ENCODE results near the gene VWA5B1.
A peak's percentile ranks its signal among the peaks of the same experiment; 100 is the strongest.
"Not testable (repeated sequence)": the region's sequence is repeated elsewhere in the genome, so short reads cannot be mapped to it uniquely, and the experiment has no call there.

VWA5B1 gene

GRCh38 chr1:20290624-20291597, at the start of gene VWA5B1:
Gene VWA5B1 (plus strand): TSS chr1:20290875. CDS start chr1:20310602, 19,727 bp downstream.
- DNase-seq, result peak; percentile 61

- no peak for DNase-seq
Measured at GRCh38 chr1:20242890-20243479, 47.7 kb upstream of the VWA5B1 start.

- DNase-seq, result no peak
Measured at GRCh38 chr1:20248971-20249612, 41.6 kb upstream of the VWA5B1 start.

GRCh38 chr1:20250340-20250989, 40.2 kb upstream of the VWA5B1 start:
- peak; percentile 95 for DNase-seq

- DNase-seq, result no peak
Measured at GRCh38 chr1:20252587-20252986, 38.1 kb upstream of the VWA5B1 start.

- no peak for DNase-seq
Measured at GRCh38 chr1:20255666-20256065, 35.0 kb upstream of the VWA5B1 start.

GRCh38 chr1:20259646-20260045, 31.0 kb upstream of the VWA5B1 start:
- DNase-seq, result no peak

GRCh38 chr1:20261095-20261494, 29.6 kb upstream of the VWA5B1 start:
- DNase-seq, result no peak

- DNase-seq, result no peak
Measured at GRCh38 chr1:20262810-20263534, 27.7 kb upstream of the VWA5B1 start.

- DNase-seq, result no peak
Measured at GRCh38 chr1:20265250-20265649, 25.4 kb upstream of the VWA5B1 start.

GRCh38 chr1:20266141-20266540, 24.5 kb upstream of the VWA5B1 start:
- no peak for DNase-seq

- no peak for DNase-seq
Measured at GRCh38 chr1:20266642-20267041, 24.0 kb upstream of the VWA5B1 start.

- no peak for DNase-seq
Measured at GRCh38 chr1:20271498-20272400, 18.9 kb upstream of the VWA5B1 start.

- not testable (repeated sequence) for DNase-seq
Measured at GRCh38 chr1:20273716-20274115, 17.0 kb upstream of the VWA5B1 start.

- no peak for DNase-seq
Measured at GRCh38 chr1:20275319-20275925, 15.3 kb upstream of the VWA5B1 start.

- DNase-seq, result no peak
Measured at GRCh38 chr1:20276485-20277159, 14.1 kb upstream of the VWA5B1 start.

GRCh38 chr1:20278692-20279130, 12.0 kb upstream of the VWA5B1 start:
- DNase-seq, result no peak

GRCh38 chr1:20279509-20279908, 11.2 kb upstream of the VWA5B1 start:
- DNase-seq, result no peak

GRCh38 chr1:20280341-20280740, 10.3 kb upstream of the VWA5B1 start:
- no peak for DNase-seq

- no peak for DNase-seq
Measured at GRCh38 chr1:20280906-20281305, 9.8 kb upstream of the VWA5B1 start.
